Measurements from ENCODE around the gene GPD2.
"Not testable (repeated sequence)": the region's sequence is repeated elsewhere in the genome, so short reads cannot be mapped to it uniquely, and the experiment has no call there.

Gene GPD2

DNA sequence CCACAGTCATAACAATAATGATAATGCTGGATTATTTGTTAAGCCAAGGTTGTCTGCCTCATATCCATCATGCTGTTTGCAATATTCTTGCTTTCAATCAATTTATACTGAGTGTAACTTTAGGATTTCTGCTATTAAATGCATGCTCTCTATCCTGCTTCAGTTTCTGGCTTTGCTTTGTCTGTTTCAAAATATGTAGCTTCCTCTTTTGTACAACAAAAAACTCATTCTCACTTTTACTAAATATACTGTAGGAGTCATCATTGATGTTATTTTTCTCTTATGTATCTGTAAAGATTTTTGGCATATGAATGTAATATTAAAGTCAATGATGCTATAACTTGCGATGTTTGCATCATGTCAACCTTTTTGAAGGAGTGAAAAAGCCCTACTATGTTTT is 149.3 kb downstream of the GPD2 start:
- no peak for DNase-seq

DNA sequence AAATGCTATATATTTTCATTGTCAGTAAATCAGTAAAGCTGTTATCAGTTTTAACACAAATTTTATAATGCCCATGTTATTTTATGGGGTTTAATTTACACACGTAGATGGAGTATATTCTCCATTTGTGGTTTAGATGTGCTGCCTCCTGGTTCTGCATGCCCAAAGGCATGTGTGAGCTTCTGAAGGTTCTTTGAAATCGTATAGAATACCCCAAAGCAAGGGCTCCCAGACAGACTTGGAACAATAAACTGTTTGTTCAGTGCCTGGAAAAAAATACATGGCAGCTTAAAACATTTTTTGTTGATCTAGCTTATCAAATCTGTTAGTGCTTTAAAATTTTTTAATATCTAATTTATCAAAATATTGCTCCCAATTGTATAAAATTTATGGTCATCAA is 150.4 kb downstream of the GPD2 start:
- DNase-seq, result no peak

DNA sequence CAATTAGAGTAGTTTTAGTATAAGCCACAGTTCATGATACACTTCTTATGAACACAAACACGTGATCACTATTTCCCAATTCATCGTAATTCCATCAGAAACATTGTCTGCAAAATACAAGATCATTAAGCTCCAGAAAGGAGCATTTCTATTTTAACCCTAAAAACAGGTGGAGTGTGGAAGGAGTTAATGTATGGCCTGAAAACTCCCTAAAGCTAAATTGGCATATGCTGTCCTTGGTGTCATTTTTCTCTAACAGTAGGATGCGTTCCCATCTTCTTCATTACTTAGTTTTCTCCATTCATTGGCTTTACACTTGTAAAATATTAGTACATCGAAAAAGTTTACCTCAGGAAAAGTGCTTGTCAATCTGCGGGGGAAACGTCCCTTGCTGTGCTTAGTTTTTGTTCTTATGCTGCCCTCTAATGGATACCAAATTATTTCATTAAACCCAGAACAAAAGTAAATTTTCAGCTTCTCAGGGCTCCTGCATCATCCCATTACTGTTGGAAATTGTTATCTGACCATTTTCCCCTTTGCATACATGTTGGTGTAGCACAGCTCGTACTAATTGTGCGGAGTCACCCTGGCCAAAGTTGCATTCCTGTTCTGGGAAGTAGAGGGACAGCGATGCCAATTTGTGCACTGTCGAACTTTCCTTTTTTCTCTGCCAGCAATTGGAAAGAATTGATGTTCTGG is 153.4 kb downstream of the GPD2 start:
- DNase-seq, result peak in 11 of 56 donors; percentile 1 to 20 (median 2)

DNA sequence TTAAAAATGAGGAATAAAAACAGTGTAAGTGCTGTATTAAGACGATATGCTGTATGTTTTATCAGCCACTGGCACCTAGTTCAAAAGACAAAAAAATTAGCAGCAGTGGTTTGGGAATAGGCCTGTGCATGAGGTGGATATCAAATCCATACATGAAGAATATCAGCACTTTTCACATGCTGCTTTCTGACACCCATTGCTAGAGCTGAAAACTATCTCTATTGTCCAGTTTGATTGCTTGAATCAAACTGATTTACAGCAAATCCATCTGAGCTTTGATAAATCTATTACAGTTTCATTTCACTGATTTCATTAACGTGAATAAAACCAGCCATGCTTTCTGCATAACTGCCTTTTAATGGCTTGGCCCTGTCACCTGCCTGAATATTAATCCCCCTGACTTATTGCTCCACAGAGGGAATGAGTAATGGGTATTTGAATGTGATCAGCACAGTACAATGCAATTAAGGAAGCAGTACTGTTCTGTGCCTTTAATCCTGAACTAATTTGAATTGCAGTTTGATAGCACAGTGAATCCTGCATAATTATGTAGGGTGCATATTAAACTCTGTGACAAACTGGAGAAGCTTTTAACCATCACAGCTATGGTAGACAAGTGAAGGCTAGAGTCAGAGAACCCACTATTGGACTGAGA is 154.0 kb downstream of the GPD2 start:
- no peak for DNase-seq

DNA sequence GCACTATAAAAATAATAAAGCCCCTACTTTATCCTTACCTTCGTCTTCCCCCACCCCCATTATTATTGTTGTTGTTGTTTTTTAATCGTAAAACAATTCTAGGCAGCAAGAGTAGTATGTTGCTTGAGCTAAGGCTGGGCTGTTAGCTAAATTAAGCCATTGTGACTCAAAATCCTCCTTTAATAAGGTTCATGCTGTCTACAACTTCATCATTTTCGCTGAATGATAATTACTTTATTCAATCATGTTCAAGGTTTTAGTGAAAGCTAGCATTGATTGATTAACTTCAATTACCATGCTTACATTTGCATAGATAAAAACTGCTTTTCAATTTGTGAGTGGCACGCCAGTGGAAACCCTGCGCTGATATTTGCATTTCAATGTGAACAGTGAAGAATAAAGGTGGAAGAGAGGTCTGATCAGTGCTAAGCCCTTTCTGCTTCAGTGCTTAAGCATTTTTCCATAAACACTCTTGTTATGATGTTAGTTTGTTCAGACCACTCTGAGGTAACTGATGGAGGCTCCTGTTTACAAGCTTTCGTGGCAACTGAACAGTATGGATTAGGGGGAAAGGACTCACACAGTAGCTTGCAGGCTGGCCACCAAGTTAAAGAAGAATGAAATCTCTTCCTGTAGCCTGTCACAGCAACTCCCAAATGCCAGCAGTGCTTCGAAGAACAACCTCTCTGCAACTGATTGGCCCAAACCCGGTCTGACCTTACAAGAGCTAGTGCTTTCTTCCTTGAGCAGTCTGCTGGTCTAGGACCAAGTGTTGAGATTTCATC is 156.8 kb downstream of the GPD2 start:
- no peak for DNase-seq

DNA sequence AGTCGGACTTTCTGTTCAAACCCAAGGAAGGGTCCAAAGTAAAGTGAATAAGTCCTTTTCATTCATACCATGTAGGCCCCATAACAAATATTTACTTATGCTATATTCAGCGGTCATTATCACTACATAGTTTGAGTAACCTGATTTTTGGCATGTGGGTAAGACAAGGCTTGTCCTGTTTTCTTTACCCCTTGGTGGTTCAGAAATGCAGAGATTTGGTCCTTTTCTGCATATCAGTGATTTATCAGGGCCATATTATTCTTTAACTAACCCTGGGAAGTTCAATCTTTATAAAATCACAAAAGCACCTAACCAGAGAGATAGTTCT is 157.4 kb downstream of the GPD2 start:
- DNase-seq, result no peak

DNA sequence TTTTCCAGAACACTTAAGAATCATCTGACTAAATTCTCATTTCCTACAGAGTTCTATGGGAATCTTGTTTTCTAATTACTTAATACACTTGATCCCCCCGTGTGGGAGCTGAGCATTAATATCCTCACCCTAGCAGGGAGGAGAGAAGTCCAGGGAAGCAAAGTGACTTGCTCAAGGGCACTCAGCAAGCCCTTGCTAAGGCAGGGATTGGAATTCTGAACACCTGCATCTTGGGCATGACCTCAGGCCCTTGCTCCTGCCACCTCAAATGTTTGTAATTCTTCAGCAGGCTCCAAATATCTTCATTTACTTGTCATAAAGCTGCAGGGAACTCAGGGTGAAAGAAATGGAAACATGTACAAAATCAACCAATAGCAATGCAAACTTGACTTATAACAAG is 162.4 kb downstream of the GPD2 start:
- no peak for DNase-seq

DNA sequence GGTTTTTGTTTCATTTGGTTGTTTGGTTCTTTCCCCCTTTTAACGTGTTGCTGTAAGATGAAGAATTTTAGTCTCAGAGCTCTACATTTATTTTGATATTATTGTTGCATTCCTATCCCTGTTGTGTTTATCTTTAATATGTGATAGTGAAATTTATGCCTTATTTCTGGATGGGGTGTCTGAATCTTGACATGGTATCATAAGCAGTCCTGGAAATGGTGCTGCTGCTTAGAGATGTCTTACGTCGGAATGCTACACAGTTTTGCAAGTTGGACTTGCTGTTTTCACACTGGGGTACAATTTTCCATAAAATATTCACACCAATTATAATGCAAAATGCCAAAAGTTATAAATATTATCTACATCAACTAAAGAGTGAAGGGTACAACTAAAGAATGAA is 164.0 kb downstream of the GPD2 start:
- no peak for DNase-seq

DNA sequence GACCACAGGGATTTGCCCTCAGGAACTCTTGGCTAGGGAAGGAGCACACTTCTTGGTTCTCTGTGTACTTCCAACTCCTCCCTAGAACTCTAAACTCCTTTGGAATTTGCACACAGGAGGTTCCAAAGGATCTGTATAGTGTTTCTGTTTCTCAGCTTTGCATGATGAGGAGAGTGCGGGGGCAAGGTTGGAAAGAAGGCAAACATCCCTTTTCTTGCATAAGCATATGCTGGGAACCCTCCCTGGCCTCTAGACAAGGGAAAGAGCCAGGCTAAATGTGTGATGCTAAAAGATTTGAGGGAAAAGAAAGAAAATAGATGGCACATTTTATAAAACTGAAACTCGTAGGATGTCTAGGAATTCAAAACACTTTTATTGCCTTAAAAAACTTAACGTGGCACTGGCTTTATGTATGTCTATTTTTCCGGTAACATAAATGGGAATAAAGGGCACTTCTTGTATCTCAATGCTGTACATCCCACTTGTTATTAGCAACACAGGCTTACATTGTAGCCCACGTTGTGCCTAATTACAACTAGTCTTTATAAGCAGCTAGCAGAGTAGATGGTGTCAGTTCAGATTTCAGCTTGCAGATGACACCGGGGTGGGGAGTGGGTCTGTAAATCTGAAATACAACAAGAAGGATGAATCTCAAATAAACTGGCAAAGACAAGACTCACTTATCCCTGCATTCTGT is 165.8 kb downstream of the GPD2 start:
- no peak for DNase-seq

GRCh38 chr2:156602552-156602933 is 166.4 kb downstream of the GPD2 start:
- DNase-seq, result no peak

- no peak for DNase-seq
Observed at GRCh38 chr2:156615836-156616322, 179.7 kb downstream of the GPD2 start.

DNA sequence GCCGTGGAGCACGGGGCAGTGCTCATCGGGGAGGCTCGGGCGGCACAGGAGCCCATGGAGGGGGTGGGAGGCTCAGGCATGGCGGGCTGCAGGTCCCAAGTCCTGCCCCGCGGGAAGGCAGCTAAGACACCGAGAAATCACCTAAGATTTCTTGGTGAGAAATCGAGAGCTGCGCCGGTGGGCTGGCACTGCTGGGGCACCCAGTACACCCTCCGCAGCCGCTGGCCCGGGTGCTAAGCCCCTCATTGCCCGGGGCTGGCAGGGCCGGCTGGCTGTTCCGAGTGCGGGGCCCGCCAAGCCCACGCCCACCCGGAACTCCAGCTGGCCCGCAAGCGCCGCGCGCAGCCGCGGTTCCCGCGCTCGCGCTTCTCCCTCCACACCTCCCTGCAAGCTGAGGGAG is 181.9 kb downstream of the GPD2 start:
- not testable (repeated sequence) for DNase-seq

DNA sequence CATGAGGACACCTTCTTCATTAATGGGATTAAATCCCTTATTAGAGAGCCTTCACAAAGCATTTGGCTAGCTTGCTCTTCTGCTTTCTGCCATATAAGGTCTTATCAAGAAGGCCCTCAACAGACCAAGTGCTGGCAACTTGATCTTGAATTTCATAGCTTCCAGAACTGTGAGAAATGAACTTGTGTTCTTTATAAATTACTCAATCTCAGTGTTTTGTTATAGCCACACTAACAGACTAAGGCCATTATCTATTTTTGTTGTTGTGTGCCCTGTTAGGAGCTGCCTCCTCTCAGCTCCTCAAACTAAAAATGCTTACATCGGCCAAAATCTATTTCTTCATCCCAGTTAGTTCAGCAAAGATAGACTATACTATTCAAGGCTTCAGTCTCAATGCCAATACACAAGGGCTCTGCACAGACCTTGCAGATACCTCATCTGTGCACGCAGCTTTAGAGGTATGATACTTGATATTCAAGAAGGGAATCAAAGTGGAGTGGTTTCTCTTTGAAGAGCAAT is 182.9 kb downstream of the GPD2 start:
- no peak for DNase-seq

DNA sequence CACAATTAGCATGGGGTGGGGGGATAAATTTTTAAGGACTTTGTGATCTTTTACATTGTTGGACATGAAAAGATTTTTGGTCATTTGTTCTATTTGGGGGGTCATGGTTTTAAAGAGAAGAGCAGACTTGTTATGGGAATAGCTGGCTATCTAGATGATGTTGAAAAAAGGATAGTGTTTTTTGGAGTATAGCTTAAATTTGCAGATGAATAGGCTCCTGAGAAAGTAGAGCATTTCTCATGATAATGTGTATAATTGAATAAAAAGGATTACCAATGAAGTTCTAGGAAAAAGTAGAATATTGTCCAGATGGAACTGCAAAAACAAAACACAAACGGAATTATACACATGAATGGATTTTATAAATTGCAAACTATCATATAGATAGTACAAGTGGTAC is 186.3 kb downstream of the GPD2 start:
- no peak for DNase-seq

DNA sequence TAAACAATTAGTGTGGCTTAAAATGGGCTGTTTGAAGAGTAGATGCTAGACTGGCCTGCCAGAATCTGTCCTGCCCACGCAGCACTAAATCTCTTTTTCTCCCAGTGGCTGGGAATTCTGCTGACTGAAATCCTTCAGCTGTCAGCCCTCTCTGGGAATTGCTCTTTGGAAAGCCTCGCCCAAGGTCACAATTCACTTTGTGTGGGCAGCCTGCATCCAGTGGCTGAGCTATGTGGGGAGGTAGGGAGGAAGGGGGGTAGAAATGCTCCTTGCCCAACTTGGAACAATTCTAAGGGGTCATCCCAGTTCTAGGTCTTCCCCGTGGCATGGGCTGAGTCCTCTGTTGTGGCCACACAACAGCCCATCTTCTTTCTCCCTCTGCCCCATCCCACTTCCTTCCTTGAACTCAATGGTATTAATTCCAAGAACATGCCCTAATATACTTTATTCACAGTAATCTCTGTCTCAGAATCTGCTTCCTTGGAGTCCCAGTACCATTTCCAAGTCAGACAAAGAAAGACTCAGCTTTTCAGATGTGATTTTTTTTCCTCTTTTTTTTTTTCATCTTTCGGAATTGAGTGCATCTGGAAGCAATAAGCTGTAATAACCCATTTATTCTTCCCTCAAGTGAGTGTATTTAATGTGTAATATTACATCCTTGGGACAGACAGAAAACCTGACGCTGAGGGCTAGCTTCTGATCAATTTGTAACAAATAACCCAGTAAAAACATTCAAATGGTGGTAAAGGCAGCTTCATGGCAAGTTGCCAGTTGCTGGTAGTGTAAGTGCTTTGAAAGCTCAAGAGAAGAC is 189.4 kb downstream of the GPD2 start:
- no peak for DNase-seq

DNA sequence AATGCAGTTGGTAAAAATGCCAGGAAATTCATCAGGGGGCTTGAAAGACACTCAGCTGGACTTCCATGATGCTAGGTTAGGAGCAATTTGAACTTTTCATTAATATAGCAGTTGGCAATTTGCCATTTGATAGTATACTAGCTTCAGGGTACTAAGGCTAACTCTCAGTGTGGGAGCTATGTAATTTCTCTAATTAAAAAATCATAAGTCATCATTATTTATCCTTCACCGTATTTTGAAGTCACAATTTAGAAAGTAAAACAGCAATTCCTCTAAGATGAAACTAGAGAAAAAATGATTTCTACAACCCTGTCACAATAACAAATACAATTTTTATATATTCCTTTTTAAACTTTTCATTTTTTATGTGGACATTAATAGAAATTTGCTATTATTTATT is 190.8 kb downstream of the GPD2 start:
- no peak for DNase-seq

DNA sequence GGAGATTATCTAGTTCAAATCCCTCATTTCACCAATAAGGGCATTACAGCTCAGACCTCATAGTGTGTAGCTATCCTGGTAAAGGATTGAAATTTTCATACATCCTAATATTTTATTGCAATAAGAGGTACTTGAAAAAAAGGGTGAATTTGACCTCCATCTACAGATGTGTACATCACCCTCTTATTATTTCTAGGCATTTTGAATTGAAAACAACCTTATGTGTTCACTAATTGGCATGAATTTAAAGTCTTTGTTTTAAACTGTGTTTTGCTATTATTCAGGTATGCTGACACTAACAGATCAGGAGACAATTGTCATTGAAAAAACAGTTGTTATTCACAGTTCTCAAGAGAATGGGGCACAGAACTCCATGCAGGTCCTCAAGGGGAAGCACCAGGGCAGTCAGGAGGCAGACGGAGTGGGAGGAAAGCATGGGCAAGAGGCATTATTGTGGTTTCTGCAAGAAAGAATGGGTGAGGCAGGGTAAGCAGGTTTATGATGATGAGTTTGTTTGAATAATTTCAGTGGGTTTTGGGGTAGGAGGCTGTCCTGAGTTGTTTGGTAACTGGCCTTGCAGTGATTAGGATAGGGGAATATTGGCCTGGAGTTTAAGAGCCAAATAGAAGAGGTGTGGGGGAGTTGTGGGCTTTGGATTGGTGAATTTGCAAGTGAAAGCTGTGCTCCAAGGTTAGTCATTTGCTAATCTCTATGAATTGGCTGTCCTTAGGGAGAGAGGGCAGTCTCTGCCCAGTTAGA is 194.6 kb downstream of the GPD2 start:
- DNase-seq, result no peak

GRCh38 chr2:156635646-156636045 is 199.5 kb downstream of the GPD2 start:
- DNase-seq, result no peak
